T-helper 22 cell (primary cell): Measurements from ENCODE around the gene GPC6.
"Not testable (repeated sequence)": the region's sequence is repeated elsewhere in the genome, so short reads cannot be mapped to it uniquely, and the experiment has no call there.

Experiments
- DNase-seq: peaks from one replicate; pipeline ENCODE4 v3.0.0-alpha.2; 2020; ENCODE audit warnings: low read depth

Gene GPC6

GRCh38 chr13:94251831-94252608 is 1025.4 kb downstream of the GPC6 start:
- no peak for DNase-seq

- DNase-seq: no peak
These were observed 1028.1 kb downstream of the GPC6 start for GRCh38 chr13:94254737-94255136.

DNA sequence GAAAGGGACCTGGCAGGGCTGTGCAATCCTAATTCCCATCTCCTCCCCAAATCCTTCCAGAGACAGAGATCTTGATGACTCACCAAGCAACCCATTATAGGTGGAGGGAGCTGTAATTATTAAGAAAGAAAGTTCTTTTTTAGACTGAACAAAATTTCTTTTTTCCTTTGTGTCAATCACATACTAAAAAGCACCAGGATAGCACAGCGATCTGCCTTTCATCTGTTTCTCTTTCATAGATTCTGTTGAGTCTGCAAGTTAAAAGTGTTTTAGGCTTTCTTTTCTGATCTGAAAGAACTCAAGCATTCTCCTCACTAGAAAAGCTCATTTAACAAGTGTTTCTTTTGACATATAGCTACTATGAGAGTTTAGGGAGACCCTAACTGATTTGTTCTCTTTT is 1030.1 kb downstream of the GPC6 start:
- no peak for DNase-seq

DNA sequence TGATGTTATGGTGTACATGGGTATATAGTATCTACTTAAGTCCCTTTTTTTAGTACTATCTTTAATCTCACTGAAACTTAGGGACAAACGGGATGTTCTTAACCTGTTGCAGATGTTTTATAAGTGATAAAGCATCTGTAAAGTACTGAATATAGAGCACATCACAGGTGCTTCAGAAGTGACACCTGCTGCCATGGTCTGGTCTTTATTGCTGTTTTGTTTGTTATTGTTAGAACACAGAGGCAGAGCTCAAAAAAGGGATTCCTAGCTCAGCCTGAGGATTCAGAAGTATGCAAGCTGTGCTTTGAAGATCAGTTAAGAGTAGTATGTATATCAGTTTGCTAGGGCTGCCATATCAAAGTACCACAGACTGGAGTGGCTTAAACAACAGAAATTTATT is 1033.4 kb downstream of the GPC6 start:
- DNase-seq: no peak

GRCh38 chr13:94261163-94261562 is 1034.6 kb downstream of the GPC6 start:
- DNase-seq: no peak

- DNase-seq: no peak
These were observed 1036.4 kb downstream of the GPC6 start for GRCh38 chr13:94263038-94263437.

- no peak for DNase-seq
These were observed 1041.2 kb downstream of the GPC6 start for GRCh38 chr13:94267581-94268366.

DNA sequence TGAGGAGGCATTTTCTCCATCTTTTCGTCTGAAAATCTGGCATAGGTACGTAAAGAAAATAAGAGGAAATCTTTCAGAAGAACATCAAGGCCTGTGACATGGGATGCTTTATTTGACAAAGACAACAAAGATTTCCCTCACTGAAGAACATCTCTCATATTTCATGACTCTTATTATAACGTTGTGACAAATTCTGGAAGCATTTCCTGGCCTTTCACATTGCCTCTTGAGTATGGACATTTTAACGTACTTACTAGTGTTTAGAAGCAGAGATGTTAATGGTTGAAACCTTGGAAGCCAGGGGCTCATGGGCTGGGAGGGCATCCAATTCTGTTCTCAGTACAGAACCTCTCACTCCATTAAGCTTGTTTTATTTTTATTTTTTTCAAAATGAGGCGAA is 1042.1 kb downstream of the GPC6 start:
- DNase-seq: no peak

DNA sequence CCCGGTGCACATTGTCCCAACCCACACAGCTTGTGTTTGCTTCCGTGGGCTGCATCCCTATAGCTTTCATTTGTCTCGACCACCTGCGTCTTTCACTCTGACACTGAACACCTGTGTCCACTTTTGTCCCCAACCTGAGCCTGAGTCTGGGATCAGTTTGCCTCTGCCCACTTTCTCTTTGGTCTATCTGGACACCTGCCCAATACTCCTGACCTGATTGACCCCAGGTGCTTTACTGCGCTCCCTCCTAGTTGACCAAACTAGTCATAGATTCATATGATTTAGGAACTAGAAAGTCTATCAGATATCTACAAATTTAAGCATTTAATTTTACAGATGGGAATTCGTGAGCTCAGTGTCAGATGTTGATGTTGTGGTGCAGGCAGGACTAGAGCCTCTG is 1043.0 kb downstream of the GPC6 start:
- no peak for DNase-seq

GRCh38 chr13:94270556-94270955 is 1043.9 kb downstream of the GPC6 start:
- no peak for DNase-seq

DNA sequence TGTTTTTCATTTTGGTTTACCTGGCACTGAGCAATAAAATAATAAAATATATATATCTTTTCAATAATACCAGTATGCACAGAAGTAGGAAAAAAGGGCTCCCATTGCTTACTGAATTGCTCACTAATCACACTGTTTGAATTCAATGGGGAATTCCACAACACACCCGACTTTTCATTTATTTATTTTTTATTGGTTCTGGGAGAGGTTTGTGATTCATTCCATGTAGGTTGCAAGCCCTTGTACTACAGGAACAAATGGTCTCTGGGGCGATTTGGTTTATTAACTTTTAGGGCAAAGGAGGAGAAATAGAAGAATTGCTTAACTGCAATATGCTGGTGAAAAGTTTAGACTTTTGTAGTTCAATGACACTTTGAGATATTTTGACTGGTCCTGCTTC is 1045.4 kb downstream of the GPC6 start:
- DNase-seq: no peak

DNA sequence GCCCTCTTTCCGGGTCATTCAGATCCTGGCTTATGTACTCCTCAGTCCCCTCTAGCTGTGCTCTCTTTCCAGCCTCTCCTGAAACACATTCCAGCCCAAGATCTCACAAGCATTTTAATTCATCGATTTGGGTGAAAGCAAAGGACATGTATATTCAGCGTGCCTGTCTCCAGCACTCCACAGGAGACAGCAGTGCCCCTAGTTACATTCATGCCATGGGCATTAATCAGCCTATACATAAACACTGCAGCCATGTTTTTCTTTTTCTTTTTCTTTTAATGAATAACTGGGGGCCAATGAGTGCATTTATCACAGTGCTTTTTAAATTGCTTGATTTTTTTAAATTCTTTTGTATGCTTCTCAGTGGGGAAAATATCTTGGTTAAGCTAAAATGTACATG is 1053.7 kb downstream of the GPC6 start:
- DNase-seq: no peak

- DNase-seq: no peak
These were observed 1054.2 kb downstream of the GPC6 start for GRCh38 chr13:94280845-94281244.

DNA sequence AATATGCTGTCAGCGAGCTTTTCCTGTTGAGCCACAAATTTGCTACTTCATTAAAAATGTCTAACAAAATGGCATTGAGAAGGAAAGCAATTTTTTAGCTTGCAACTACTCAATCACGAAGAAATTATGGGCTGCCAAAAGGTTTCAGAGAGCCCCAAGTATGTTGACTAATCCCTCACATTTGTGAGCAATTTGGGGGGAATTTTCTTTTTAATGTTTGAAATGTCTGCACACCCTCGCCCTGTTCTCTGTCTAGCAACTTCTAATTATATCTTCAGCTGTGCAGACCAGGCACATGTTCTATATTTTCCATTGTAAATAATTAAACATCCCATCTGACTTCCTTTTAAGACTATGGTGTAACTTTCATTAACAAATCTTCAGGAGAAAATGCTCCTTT is 1060.0 kb downstream of the GPC6 start:
- DNase-seq: no peak

- DNase-seq: no peak
These were observed 1065.2 kb downstream of the GPC6 start for GRCh38 chr13:94291631-94292322.

- no peak for DNase-seq
These were observed 1065.7 kb downstream of the GPC6 start for GRCh38 chr13:94292323-94292640.

DNA sequence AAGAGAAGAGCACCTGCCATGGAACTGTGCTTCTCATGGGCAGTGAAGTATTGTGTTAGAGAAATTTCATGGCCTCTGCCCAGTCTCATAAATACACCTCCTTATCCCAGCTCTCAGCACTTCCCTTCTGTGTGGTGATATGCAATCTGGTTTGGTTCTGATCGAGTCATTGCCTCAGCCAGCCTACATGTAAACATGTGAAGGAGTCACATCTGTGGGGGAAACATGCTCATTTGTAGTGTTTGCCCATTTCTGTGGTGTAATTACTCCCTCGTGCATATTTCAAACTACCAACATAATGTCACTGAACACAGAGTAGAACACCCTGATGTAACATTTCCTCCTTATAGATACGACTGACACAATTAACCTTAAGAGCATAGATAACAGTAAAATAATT is 1069.9 kb downstream of the GPC6 start:
- no peak for DNase-seq

GRCh38 chr13:94298346-94298745 is 1071.7 kb downstream of the GPC6 start:
- no peak for DNase-seq

- no peak for DNase-seq
These were observed 1073.8 kb downstream of the GPC6 start for GRCh38 chr13:94300401-94300800.

DNA sequence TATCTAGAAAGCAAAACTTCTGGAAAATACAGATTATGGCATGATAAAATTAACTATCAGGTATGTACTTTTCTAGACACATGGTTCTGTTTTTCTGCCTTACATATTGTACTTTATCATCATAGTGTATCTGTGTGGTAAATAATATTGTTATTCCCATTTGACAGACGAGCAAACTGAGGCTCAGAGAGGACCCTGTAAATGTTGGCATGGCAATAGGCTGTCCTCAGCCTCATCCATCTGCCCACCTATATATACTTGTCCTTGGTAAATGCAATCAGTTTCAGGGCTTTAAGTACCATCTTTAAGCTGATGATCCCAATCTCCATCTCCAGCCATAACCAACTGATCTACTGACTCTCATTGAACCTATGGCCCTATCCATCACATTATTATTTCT is 1074.9 kb downstream of the GPC6 start:
- DNase-seq: no peak

- DNase-seq: not testable (repeated sequence)
These were observed 1076.4 kb downstream of the GPC6 start for GRCh38 chr13:94302847-94303565.

GRCh38 chr13:94303644-94304174 is 1077.1 kb downstream of the GPC6 start:
- DNase-seq: no peak
